Neural crest cell (in vitro differentiated cells): ENCODE results near the gene CDH5. TPM values are rescaled to one million over a fixed set of nuclear protein-coding genes. Genes with fewer than 3 reads are reported as not detected.

Experiments
- DNase-seq: peaks from one replicate; pipeline ENCODE4 v3.0.0; 2021; ENCODE audit warnings: low read depth, mixed read lengths, low spot score
- H3K27ac Mint-ChIP-seq: one replicate; pipeline ENCODE4 v1.8.0; 2021; ENCODE audit warnings: mild to moderate bottlenecking, mixed read lengths; ENCODE audit not compliant: unreplicated experiment
- H3K27me3 Mint-ChIP-seq: 2 replicates; pipeline ENCODE4 v1.8.0; 2021; ENCODE audit warnings: low read depth, mild to moderate bottlenecking, mixed read lengths
- H3K36me3 Mint-ChIP-seq: 2 replicates; pipeline ENCODE4 v1.8.0; 2021; ENCODE audit warnings: low read depth, mild to moderate bottlenecking, mixed read lengths
- H3K4me1 Mint-ChIP-seq: 2 replicates; pipeline ENCODE4 v1.8.0; 2021; ENCODE audit warnings: mixed read lengths
- H3K4me3 Mint-ChIP-seq: one replicate; pipeline ENCODE4 v1.8.0; 2021; ENCODE audit warnings: mild to moderate bottlenecking, mixed read lengths
- H3K9me3 Mint-ChIP-seq: 2 replicates; pipeline ENCODE4 v1.8.0; 2021; ENCODE audit warnings: mixed read lengths
- total RNA-seq: library from RNA; stranded (reverse); gene quantifications from 2 replicates; pipeline ENCODE4 v1.2.1, GENCODE V29; 2021
- TF ChIP-seq, protein P1 (sequence below): fragments of 200-600 bp; sonication (generic); conservative IDR thresholded peaks from 2 replicates; pipeline ENCODE4 v1.5.0; 2021; ENCODE audit warnings: antibody characterized with exemption, mild to moderate bottlenecking

CDH5 gene
- total RNA-seq, 1 donor from 2014 or later, result 0.56 TPM

DNA sequence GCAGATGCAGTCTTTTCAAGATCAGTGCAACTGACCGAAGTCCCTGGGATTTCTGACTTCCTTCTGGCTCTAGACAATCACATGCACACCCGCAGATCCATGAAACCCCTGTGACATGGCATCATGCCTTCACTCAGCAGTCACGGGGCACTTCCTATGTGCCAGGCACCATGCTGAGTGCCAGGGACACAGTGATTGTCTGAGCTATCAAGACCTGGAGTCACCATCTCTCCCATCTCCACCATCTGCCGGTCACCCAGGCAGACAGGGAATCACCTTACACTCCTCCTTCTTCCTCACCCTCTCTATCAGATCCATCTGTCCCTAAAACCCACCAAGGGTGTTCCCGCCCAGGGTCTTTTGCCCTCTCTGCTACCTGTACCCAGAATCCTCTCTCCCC lies 65.9 kb downstream of the CDH5 start:
- no peaks in the 10 kb centered on the region for H3K9me3 Mint-ChIP-seq
- TF ChIP-seq, protein P1, sequence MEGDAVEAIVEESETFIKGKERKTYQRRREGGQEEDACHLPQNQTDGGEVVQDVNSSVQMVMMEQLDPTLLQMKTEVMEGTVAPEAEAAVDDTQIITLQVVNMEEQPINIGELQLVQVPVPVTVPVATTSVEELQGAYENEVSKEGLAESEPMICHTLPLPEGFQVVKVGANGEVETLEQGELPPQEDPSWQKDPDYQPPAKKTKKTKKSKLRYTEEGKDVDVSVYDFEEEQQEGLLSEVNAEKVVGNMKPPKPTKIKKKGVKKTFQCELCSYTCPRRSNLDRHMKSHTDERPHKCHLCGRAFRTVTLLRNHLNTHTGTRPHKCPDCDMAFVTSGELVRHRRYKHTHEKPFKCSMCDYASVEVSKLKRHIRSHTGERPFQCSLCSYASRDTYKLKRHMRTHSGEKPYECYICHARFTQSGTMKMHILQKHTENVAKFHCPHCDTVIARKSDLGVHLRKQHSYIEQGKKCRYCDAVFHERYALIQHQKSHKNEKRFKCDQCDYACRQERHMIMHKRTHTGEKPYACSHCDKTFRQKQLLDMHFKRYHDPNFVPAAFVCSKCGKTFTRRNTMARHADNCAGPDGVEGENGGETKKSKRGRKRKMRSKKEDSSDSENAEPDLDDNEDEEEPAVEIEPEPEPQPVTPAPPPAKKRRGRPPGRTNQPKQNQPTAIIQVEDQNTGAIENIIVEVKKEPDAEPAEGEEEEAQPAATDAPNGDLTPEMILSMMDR, result no peak
- no peak for DNase-seq
- peaks cover 50% of the 10 kb centered on the region for H3K27me3 Mint-ChIP-seq
- H3K4me1 Mint-ChIP-seq, result peaks cover 14% of the 10 kb centered on the region
- H3K27ac Mint-ChIP-seq, result no peak overlapping the region
- no peak overlapping the region for H3K4me3 Mint-ChIP-seq
- H3K36me3 Mint-ChIP-seq, result no peaks in the 10 kb centered on the region

DNA sequence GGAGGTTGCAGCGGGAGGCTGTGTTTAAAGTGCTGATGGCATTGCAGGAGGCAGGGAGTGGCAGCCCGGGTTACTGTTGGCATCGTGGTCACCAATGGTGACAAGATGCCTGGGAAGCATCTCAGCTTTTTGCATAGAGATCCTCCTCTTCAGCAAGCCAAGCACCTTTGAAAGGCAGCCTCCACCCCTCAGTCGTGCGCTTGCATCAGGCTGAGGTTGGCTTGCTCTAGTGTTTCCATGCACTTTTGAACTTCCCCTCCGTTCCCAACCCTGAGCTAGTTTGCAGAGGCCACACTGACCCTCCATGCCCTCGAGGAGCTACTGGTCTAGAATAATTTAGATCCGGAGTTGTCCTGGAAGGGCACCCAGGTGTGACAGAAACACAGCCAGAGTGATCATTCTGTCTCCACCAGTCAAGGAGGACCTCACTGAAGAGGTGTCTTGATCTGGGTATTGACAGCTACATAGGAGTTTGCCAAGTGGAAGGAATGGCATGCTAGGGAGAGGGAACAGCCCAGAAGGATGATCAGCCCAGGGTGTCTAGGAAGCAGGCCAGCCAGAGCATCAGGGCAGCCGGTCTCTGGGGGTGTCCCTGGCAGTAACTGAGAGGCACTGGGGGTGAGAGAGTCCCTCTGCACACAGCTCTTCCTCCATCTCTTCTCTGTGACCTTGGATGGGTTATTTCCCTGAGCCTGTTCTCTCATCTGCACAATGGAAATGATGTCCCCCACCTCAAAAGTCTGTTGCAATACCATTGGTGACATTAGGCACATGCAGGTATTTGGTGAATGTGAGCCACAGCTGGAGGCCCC lies 68.3 kb downstream of the CDH5 start:
- peaks cover 14% of the 10 kb centered on the region for H3K4me1 Mint-ChIP-seq
- H3K4me3 Mint-ChIP-seq, result no peak overlapping the region
- DNase-seq, result no peak
- TF ChIP-seq, protein P1, result no peak
- no peak overlapping the region for H3K27ac Mint-ChIP-seq
- no peaks in the 10 kb centered on the region for H3K36me3 Mint-ChIP-seq
- no peaks in the 10 kb centered on the region for H3K9me3 Mint-ChIP-seq
- peaks cover 26% of the 10 kb centered on the region for H3K27me3 Mint-ChIP-seq

DNA sequence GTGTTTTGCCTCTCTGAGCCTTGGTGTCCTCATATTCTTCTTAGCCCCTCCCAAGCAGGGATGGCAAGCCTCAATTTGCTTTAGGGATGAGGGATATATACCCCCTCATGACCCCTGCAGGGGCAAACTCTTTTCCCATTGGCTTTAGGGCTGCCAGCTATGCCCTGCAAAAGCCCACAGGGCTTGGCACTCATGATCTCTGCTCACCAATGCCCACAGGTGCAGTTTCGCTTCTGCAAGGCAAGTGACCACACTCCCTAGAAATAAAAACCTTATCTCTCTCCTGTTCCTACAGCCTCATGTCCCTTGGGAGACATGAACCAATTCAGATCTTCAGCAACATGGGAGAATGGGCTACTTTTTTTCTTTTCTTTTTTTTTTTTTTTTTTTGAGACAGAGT lies 69.4 kb downstream of the CDH5 start:
- H3K27ac Mint-ChIP-seq, result no peak overlapping the region
- H3K27me3 Mint-ChIP-seq, result peaks cover 17% of the 10 kb centered on the region
- no peak for DNase-seq
- no peak overlapping the region for H3K4me3 Mint-ChIP-seq
- H3K36me3 Mint-ChIP-seq, result no peaks in the 10 kb centered on the region
- peaks cover 14% of the 10 kb centered on the region for H3K4me1 Mint-ChIP-seq
- TF ChIP-seq, protein P1, result no peak
- no peaks in the 10 kb centered on the region for H3K9me3 Mint-ChIP-seq

DNA sequence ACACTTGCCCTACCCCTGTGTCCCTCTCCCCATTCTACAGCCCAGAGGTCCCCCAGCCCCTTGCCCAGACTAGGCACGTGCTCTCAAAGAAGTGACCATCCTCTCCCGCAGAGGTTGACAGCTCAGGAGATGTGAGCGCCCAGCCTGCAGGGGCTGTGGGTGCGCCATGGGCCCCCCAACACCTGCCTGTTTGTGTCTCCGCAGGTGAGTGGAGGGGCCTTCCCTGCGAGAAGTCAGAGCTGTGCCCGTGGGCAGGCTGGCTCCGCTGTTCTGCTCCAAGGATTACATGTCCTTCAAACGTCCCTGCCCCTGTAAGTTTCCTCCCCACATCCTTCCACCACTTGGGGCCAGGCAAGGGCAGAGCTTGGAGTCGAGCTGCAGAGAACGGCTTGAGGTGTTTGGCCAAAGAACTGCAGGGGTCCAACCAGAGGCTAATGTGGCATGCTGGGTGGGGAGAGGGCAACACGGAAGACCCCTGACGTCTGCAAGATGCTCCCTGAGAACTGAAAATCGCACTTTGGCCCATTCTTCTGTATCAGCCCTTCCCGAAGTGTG lies 71.0 kb downstream of the CDH5 start:
- Mint-ChIP-seq H3K4me1 (peaks cover 14% of the 10 kb centered on the region), H3K4me3 (no peak overlapping the region), H3K27ac (no peak overlapping the region), H3K9me3 (no peaks in the 10 kb centered on the region), H3K27me3 (peaks cover 6% of the 10 kb centered on the region), H3K36me3 (no peaks in the 10 kb centered on the region)
- TF ChIP-seq, protein P1, result no peak
- DNase-seq, result no peak

DNA sequence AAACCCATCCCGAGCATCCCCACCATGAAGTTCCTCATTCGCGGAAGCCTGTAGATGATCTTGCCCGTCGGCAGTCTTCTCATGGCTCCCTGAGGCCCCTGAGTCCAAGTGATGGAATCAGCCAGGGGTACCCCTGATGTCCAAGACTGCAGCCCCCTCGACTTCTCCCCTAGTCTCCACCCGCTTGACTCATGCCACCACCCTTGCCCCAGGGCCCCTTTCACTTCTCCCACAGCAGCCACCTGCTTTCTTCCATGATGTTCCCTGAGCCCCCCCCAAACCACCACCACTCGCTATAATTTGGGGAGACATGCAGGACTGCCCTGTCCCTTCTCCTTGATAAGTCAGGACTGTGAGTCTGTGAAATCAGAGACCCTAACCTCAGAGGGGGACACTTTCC lies 72.0 kb downstream of the CDH5 start:
- TF ChIP-seq, protein P1, result no peak
- Mint-ChIP-seq H3K4me3 (no peak overlapping the region), H3K27me3 (no peaks in the 10 kb centered on the region), H3K9me3 (no peaks in the 10 kb centered on the region), H3K27ac (no peak overlapping the region), H3K4me1 (peaks cover 10% of the 10 kb centered on the region), H3K36me3 (no peaks in the 10 kb centered on the region)
- DNase-seq, result no peak
